HG03095 (cell line): ENCODE data around the gene ANKRD30B.
"Not testable (repeated sequence)": the region's sequence is repeated elsewhere in the genome, so short reads cannot be mapped to it uniquely, and the experiment has no call there.

ENCODE experiments used
- ATAC-seq: cut with Tn5 transposase; IDR thresholded peaks from one replicate; pipeline ENCODE4 v1.9.1; 2021; ENCODE audit warnings: moderate library complexity; ENCODE audit not compliant: unreplicated experiment

ANKRD30B gene

GRCh38 chr18:14747513-14748474 lies at the start of gene ANKRD30B:
TSS of gene ANKRD30B (plus strand) at chr18:14748172. CDS start at chr18:14748420, 248 bp downstream.
- ATAC-seq: no peak

- ATAC-seq: not testable (repeated sequence)
Measured at GRCh38 chr18:14701286-14702040, 46.5 kb upstream of the ANKRD30B start.

- not testable (repeated sequence) for ATAC-seq
Measured at GRCh38 chr18:14709761-14710160, 38.2 kb upstream of the ANKRD30B start.

- not testable (repeated sequence) for ATAC-seq
Measured at GRCh38 chr18:14721569-14721968, 26.4 kb upstream of the ANKRD30B start.

- not testable (repeated sequence) for ATAC-seq
Measured at GRCh38 chr18:14739056-14739455, 8.9 kb upstream of the ANKRD30B start.

GRCh38 chr18:14746897-14747296 lies 1.1 kb upstream of the ANKRD30B start:
- ATAC-seq: no peak

- no peak for ATAC-seq
Measured at GRCh38 chr18:14748496-14748895, 524 bp downstream of the ANKRD30B start.

GRCh38 chr18:14763566-14763965 lies 15.6 kb downstream of the ANKRD30B start:
- ATAC-seq: not testable (repeated sequence)

GRCh38 chr18:14767474-14767873 lies 19.5 kb downstream of the ANKRD30B start:
- no peak for ATAC-seq

GRCh38 chr18:14768241-14768640 lies 20.3 kb downstream of the ANKRD30B start:
- ATAC-seq: no peak

- ATAC-seq: no peak
Measured at GRCh38 chr18:14769381-14769780, 21.4 kb downstream of the ANKRD30B start.

- no peak for ATAC-seq
Measured at GRCh38 chr18:14776801-14777200, 28.8 kb downstream of the ANKRD30B start.

- no peak for ATAC-seq
Measured at GRCh38 chr18:14781671-14782070, 33.7 kb downstream of the ANKRD30B start.

GRCh38 chr18:14784133-14784532 lies 36.2 kb downstream of the ANKRD30B start:
- no peak for ATAC-seq

- not testable (repeated sequence) for ATAC-seq
Measured at GRCh38 chr18:14796876-14797275, 48.9 kb downstream of the ANKRD30B start.

GRCh38 chr18:14797969-14798764 lies 50.2 kb downstream of the ANKRD30B start:
- ATAC-seq: not testable (repeated sequence)

GRCh38 chr18:14811081-14811480 lies 63.1 kb downstream of the ANKRD30B start:
- ATAC-seq: not testable (repeated sequence)

GRCh38 chr18:14826972-14827632 lies 79.1 kb downstream of the ANKRD30B start:
- ATAC-seq: not testable (repeated sequence)

GRCh38 chr18:14841607-14842006 lies 93.6 kb downstream of the ANKRD30B start:
- ATAC-seq: not testable (repeated sequence)

- ATAC-seq: not testable (repeated sequence)
Measured at GRCh38 chr18:14851533-14851932, 103.6 kb downstream of the ANKRD30B start.
